PC-3 (cell line): ENCODE measurements around the gene GJE1. TPM values are rescaled to one million over a fixed set of nuclear protein-coding genes. Genes with fewer than 3 reads are reported as not detected.

Experiments
- ATAC-seq: fragments of 200-7000 bp; cut with Tn5 transposase; 2 replicates; pipeline ENCODE4 v1.9.1; 2020; ENCODE audit warnings: mild to moderate bottlenecking, moderate library complexity
- BruUV-seq: library from RNA; stranded (reverse); fragments of 400-500 nt; replicated peaks from 2 replicates; lab custom pipeline; 2021; lab: Mats Ljungman, UMichigan
- CTCF ChIA-PET: fragments of 300-600 bp; sonication (Branson Sonifier 250); formaldehyde crosslinking; loops from one replicate; lab custom pipeline; 2022; ENCODE audit warnings: antibody characterized with exemption; lab: Charles Lee
- POLR2A ChIA-PET: fragments of 300-600 bp; sonication (Branson Sonifier 250); formaldehyde crosslinking; loops from one replicate; lab custom pipeline; 2022; ENCODE audit warnings: antibody characterized with exemption; ENCODE audit not compliant: unreplicated experiment; lab: Charles Lee
- DNase-seq: peaks from one replicate; pipeline ENCODE4 v3.0.0-alpha.2; 2015
- H2AFZ ChIP-seq: fragments of 300-600 bp; sonication (generic); 2 replicates; pipeline ENCODE4 v1.6.0; 2016; ENCODE audit warnings: antibody characterized with exemption, low read length
- H3F3A ChIP-seq: fragments of 300-600 bp; sonication (generic); one replicate; pipeline ENCODE4 v1.6.0; 2017; ENCODE audit warnings: antibody characterized with exemption, low read length, control low read depth, mild to moderate bottlenecking; ENCODE audit not compliant: unreplicated experiment
- H3K27ac ChIP-seq: fragments of 300-600 bp; sonication (generic); 2 replicates; pipeline ENCODE4 v1.5.1; 2016; ENCODE audit warnings: mild to moderate bottlenecking, low read length
- H3K27me3 ChIP-seq: fragments of 300-600 bp; sonication (generic); 2 replicates; pipeline ENCODE4 v1.6.1; 2016; ENCODE audit warnings: low read length, mixed read lengths
- H3K36me3 ChIP-seq: fragments of 300-600 bp; sonication (generic); 2 replicates; pipeline ENCODE4 v1.6.1; 2016; ENCODE audit warnings: low read depth, mixed run types, low read length, mixed read lengths
- H3K4me1 ChIP-seq: fragments of 300-600 bp; sonication (generic); 2 replicates; pipeline ENCODE4 v1.5.1; 2016; ENCODE audit warnings: low read length; ENCODE audit not compliant: insufficient read depth
- H3K4me2 ChIP-seq: fragments of 300-600 bp; sonication (generic); 2 replicates; pipeline ENCODE4 v1.6.0; 2016; ENCODE audit warnings: low read length
- H3K4me3 ChIP-seq: fragments of 300-600 bp; sonication (generic); 2 replicates; pipeline ENCODE4 v1.5.1; 2016; ENCODE audit warnings: mild to moderate bottlenecking, low read length, mixed read lengths
- H3K79me2 ChIP-seq: fragments of 300-600 bp; sonication (generic); 2 replicates; pipeline ENCODE4 v1.6.1; 2017; ENCODE audit warnings: low read length, mixed read lengths
- H3K9ac ChIP-seq: fragments of 300-600 bp; sonication (generic); 2 replicates; pipeline ENCODE4 v1.6.0; 2016; ENCODE audit warnings: mild to moderate bottlenecking, low read length
- H3K9me2 ChIP-seq: fragments of 300-600 bp; sonication (generic); replicated peaks from 2 replicates; pipeline ENCODE4 v1.6.1; 2016; ENCODE audit warnings: mixed run types, low read length, mixed read lengths
- H3K9me3 ChIP-seq: fragments of 300-600 bp; sonication (generic); 2 replicates; pipeline ENCODE4 v1.6.1; 2016; ENCODE audit warnings: low read length, mixed read lengths
- H4K20me1 ChIP-seq: fragments of 300-600 bp; sonication (generic); 2 replicates; pipeline ENCODE4 v1.6.1; 2016; ENCODE audit warnings: low read length, mixed read lengths
- CTCF ChIP-seq: fragments of 300-600 bp; sonication (generic); conservative IDR thresholded peaks from 2 replicates; pipeline ENCODE4 v1.5.1; 2017; ENCODE audit warnings: antibody characterized with exemption, low read depth, mild to moderate bottlenecking, low read length
- EZH2 ChIP-seq: fragments of 300-600 bp; sonication (generic); IDR thresholded peaks from one replicate; pipeline ENCODE4 v1.6.1; 2017; ENCODE audit warnings: antibody characterized with exemption, mild to moderate bottlenecking, low read length; ENCODE audit not compliant: unreplicated experiment
- EZH2phosphoT487 ChIP-seq: fragments of 300-600 bp; sonication (generic); IDR thresholded peaks from 2 replicates; pipeline ENCODE4 v1.6.1; 2018; ENCODE audit warnings: mild to moderate bottlenecking, antibody characterized with exemption, low read length, borderline replicate concordance
- intact Hi-C: fragments of 100-400 bp; cut with micrococcal nuclease; formaldehyde crosslinking; loops from 2 replicates; pipeline ENCODE4 v1.9.0; 2023
- total RNA-seq: library from RNA; depleted of rRNA; stranded (reverse); fragments of >200 nt; gene quantifications from 2 replicates; pipeline ENCODE4 v1.2.3, GENCODE V29; 2014

Gene GJE1
- total RNA-seq, 1 experiment from 2014 or later: not detected

GRCh38 chr6:142171351-142171750 lies 38.6 kb downstream of the GJE1 start:
- H3K9me3 ChIP-seq: no peaks in the 10 kb centered on the region
- H3K27me3 ChIP-seq: no peaks in the 10 kb centered on the region
- no peak overlapping the region for H3K9ac ChIP-seq
- no peaks in the 10 kb centered on the region for H3K9me2 ChIP-seq
- peaks cover 11% of the 10 kb centered on the region for H3K36me3 ChIP-seq
- H2AFZ ChIP-seq: no peak overlapping the region
- POLR2A ChIA-PET: no interaction called here
- no TSS peak for BruUV-seq
- CTCF ChIA-PET: no interaction called here
- no peak overlapping the region for H3K4me2 ChIP-seq
- H3F3A ChIP-seq: no peaks in the 10 kb centered on the region
- no peaks in the 10 kb centered on the region for H3K79me2 ChIP-seq
- TF ChIP-seq EZH2phosphoT487: no peak
- no peak for TF ChIP-seq EZH2
- no peak for TF ChIP-seq CTCF
- ATAC-seq: no peak
- no peaks in the 10 kb centered on the region for H4K20me1 ChIP-seq
- no peak overlapping the region for H3K4me3 ChIP-seq
- H3K4me1 ChIP-seq: no peaks in the 10 kb centered on the region
- no peak for DNase-seq
- H3K27ac ChIP-seq: no peak overlapping the region
- intact Hi-C loops: no loop called here

- POLR2A ChIA-PET: no interaction called here
- BruUV-seq: TSS peak; percentile 8
Observed at GRCh38 chr6:142172758-142173157, 40.0 kb downstream of the GJE1 start.

More at GRCh38 chr6:142172758-142173157, 40.0 kb downstream of the GJE1 start:
- Histone ChIP-seq H4K20me1 (no peaks in the 10 kb centered on the region), H3K36me3 (peaks cover 20% of the 10 kb centered on the region), H2AFZ (no peak overlapping the region), H3K79me2 (no peaks in the 10 kb centered on the region), H3K27ac (no peak overlapping the region), H3F3A (no peaks in the 10 kb centered on the region), H3K4me1 (no peaks in the 10 kb centered on the region), H3K9me3 (no peaks in the 10 kb centered on the region), H3K4me3 (no peak overlapping the region), H3K9me2 (no peaks in the 10 kb centered on the region), H3K27me3 (no peaks in the 10 kb centered on the region), H3K4me2 (no peak overlapping the region), H3K9ac (no peak overlapping the region)
- DNase-seq (no peak), ATAC-seq (no peak)
- TF ChIP-seq CTCF (no peak), EZH2phosphoT487 (no peak), EZH2 (no peak)
- intact Hi-C loops: no loop called here
- CTCF ChIA-PET: no interaction called here
